Measurements from ENCODE around the gene SLA2. TPM values are rescaled to one million over a fixed set of nuclear protein-coding genes. Genes with fewer than 3 reads are reported as not detected.
"Not testable (repeated sequence)": the region's sequence is repeated elsewhere in the genome, so short reads cannot be mapped to it uniquely, and the experiment has no call there.

The SLA2 gene
- total and polyA plus RNA-seq, 2 donors from 2014 or later, result 0.24 to 1.5 TPM

GRCh38 chr20:36614781-36615557 is 31.0 kb downstream of the SLA2 start:
- peaks cover 2 to 30% (median 10%) of the 10 kb centered on the region in 3 donors for H3K36me3 ChIP-seq (ENCODE audit: control insufficient read depth in 2 of 3, insufficient read depth in 3 of 3, low read length in 3 of 3)

GRCh38 chr20:36613974-36614373 is 32.0 kb downstream of the SLA2 start:
- Histone ChIP-seq H3K9ac (ENCODE audit: low read length in 3 of 3) (no peak overlapping the region), H3K4me1 (ENCODE audit: control insufficient read depth in 2 of 3, insufficient read depth in 2 of 3, low read depth in 1 of 3, low read length in 3 of 3) (no peaks in the 10 kb centered on the region), H3K27ac (ENCODE audit: low read depth in 2 of 2, low read length in 2 of 2) (no peak overlapping the region), H3K9me3 (ENCODE audit: control insufficient read depth in 2 of 3, insufficient read depth in 1 of 3, low read length in 3 of 3) (no peaks in the 10 kb centered on the region), H3K36me3 (ENCODE audit: control insufficient read depth in 2 of 3, insufficient read depth in 3 of 3, low read length in 3 of 3) (peaks cover 4 to 37% (median 13%) of the 10 kb centered on the region in 3 donors), H3K4me3 (ENCODE audit: low read length in 3 of 3) (no peak overlapping the region), H3K27me3 (ENCODE audit: control insufficient read depth, insufficient read depth, low read length) (no peaks in the 10 kb centered on the region)
- DNase-seq (no peak), FAIRE-seq (no peak)
- intact Hi-C loops (cut with DNase I), result no loop called here
- TF ChIP-seq, protein P1, sequence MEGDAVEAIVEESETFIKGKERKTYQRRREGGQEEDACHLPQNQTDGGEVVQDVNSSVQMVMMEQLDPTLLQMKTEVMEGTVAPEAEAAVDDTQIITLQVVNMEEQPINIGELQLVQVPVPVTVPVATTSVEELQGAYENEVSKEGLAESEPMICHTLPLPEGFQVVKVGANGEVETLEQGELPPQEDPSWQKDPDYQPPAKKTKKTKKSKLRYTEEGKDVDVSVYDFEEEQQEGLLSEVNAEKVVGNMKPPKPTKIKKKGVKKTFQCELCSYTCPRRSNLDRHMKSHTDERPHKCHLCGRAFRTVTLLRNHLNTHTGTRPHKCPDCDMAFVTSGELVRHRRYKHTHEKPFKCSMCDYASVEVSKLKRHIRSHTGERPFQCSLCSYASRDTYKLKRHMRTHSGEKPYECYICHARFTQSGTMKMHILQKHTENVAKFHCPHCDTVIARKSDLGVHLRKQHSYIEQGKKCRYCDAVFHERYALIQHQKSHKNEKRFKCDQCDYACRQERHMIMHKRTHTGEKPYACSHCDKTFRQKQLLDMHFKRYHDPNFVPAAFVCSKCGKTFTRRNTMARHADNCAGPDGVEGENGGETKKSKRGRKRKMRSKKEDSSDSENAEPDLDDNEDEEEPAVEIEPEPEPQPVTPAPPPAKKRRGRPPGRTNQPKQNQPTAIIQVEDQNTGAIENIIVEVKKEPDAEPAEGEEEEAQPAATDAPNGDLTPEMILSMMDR (IDR thresholded peaks at IDR 0.05; ENCODE audit: borderline replicate concordance, extremely low read depth, insufficient read depth), result no peak

More at GRCh38 chr20:36614781-36615557, 31.0 kb downstream of the SLA2 start:
- TF ChIP-seq, protein P1 (IDR thresholded peaks at IDR 0.05; ENCODE audit: borderline replicate concordance, extremely low read depth, insufficient read depth), result no peak
- intact Hi-C loops (cut with DNase I), result no loop called here
- Histone ChIP-seq H3K27ac (ENCODE audit: low read depth in 2 of 2, low read length in 2 of 2) (no peak overlapping the region), H3K9me3 (ENCODE audit: control insufficient read depth in 2 of 3, insufficient read depth in 1 of 3, low read length in 3 of 3) (no peaks in the 10 kb centered on the region), H3K27me3 (ENCODE audit: control insufficient read depth, insufficient read depth, low read length) (no peaks in the 10 kb centered on the region), H3K9ac (ENCODE audit: low read length in 3 of 3) (no peak overlapping the region), H3K4me1 (ENCODE audit: control insufficient read depth in 2 of 3, insufficient read depth in 2 of 3, low read depth in 1 of 3, low read length in 3 of 3) (no peaks in the 10 kb centered on the region), H3K4me3 (ENCODE audit: low read length in 3 of 3) (no peak overlapping the region)
- FAIRE-seq (no peak), DNase-seq (no peak)

GRCh38 chr20:36611625-36612024 is 34.4 kb downstream of the SLA2 start:
- Histone ChIP-seq H3K4me3 (ENCODE audit: low read length in 3 of 3) (no peak overlapping the region), H3K36me3 (ENCODE audit: control insufficient read depth in 2 of 3, insufficient read depth in 3 of 3, low read length in 3 of 3) (peaks cover 6 to 37% (median 15%) of the 10 kb centered on the region in 3 donors)
- TF ChIP-seq, protein P1 (IDR thresholded peaks at IDR 0.05; ENCODE audit: borderline replicate concordance, extremely low read depth, insufficient read depth), result no peak

GRCh38 chr20:36608388-36608728 is 37.6 kb downstream of the SLA2 start:
- H3K27me3 ChIP-seq (ENCODE audit: control insufficient read depth, insufficient read depth, low read length); H3K9ac ChIP-seq (ENCODE audit: low read length in 3 of 3); FAIRE-seq; H3K9me3 ChIP-seq (ENCODE audit: control insufficient read depth in 2 of 3, insufficient read depth in 1 of 3, low read length in 3 of 3); H3K27ac ChIP-seq (ENCODE audit: low read depth in 2 of 2, low read length in 2 of 2); H3K4me3 ChIP-seq (ENCODE audit: low read length in 3 of 3); DNase-seq: not testable (repeated sequence)
- H3K36me3 ChIP-seq (ENCODE audit: control insufficient read depth in 2 of 3, insufficient read depth in 3 of 3, low read length in 3 of 3), result peaks cover 6 to 24% (median 15%) of the 10 kb centered on the region in 3 donors
- intact Hi-C loops (cut with DNase I), result loop anchor here (10.0 kb wide), 1 partner anchor 54 kb away; no protein-coding TSS in a partner anchor
- peaks cover 0 to 16% (median 16%) of the 10 kb centered on the region in 3 donors for H3K4me1 ChIP-seq (ENCODE audit: control insufficient read depth in 2 of 3, insufficient read depth in 2 of 3, low read depth in 1 of 3, low read length in 3 of 3)

More at GRCh38 chr20:36611625-36612024, 34.4 kb downstream of the SLA2 start:
- H3K27ac ChIP-seq (ENCODE audit: low read depth in 2 of 2, low read length in 2 of 2), result no peak overlapping the region
- H3K9me3 ChIP-seq (ENCODE audit: control insufficient read depth in 2 of 3, insufficient read depth in 1 of 3, low read length in 3 of 3), result no peaks in the 10 kb centered on the region
- no peak for DNase-seq
- intact Hi-C loops (cut with DNase I), result no loop called here
- FAIRE-seq, result no peak
- peaks cover 0 to 13% (median 6%) of the 10 kb centered on the region in 3 donors for H3K4me1 ChIP-seq (ENCODE audit: control insufficient read depth in 2 of 3, insufficient read depth in 2 of 3, low read depth in 1 of 3, low read length in 3 of 3)
- no peaks in the 10 kb centered on the region for H3K27me3 ChIP-seq (ENCODE audit: control insufficient read depth, insufficient read depth, low read length)
- H3K9ac ChIP-seq (ENCODE audit: low read length in 3 of 3), result no peak overlapping the region
